ENCODE data around the gene MAN2B2. TPM values are rescaled to one million over a fixed set of nuclear protein-coding genes. Genes with fewer than 3 reads are reported as not detected.

Gene MAN2B2
- total RNA-seq, 2 donors from 2014 or later, result 30.7 to 31.1 TPM

- H3K9ac ChIP-seq (ENCODE audit: low read depth in 2 of 2, low read length in 2 of 2), result no peak overlapping the region
- DNase-seq, result no peak
- H3K27me3 ChIP-seq, result no peaks in the 10 kb centered on the region
- H3K36me3 ChIP-seq, result no peaks in the 10 kb centered on the region
- no peak overlapping the region for H3K4me3 ChIP-seq
- H3K4me1 ChIP-seq, result no peaks in the 10 kb centered on the region
- TF ChIP-seq CTCF (IDR thresholded peaks at IDR 0.05), result no peak
- H3K27ac ChIP-seq, result no peak overlapping the region
- H3K9me3 ChIP-seq, result no peaks in the 10 kb centered on the region
- intact Hi-C loops (cut with DNase I), result no loop called here
Measured at GRCh38 chr4:6609415-6610079, 34.6 kb downstream of the MAN2B2 start.

GRCh38 chr4:6610856-6611430, 36.0 kb downstream of the MAN2B2 start:
- no peak for TF ChIP-seq CTCF (IDR thresholded peaks at IDR 0.05)
- Histone ChIP-seq H3K27me3 (no peaks in the 10 kb centered on the region), H3K4me3 (no peak overlapping the region), H3K9ac (ENCODE audit: low read depth in 2 of 2, low read length in 2 of 2) (no peak overlapping the region), H3K36me3 (peaks cover 2% of the 10 kb centered on the region), H3K9me3 (no peaks in the 10 kb centered on the region), H3K27ac (no peak overlapping the region), H3K4me1 (no peaks in the 10 kb centered on the region)
- no peak for DNase-seq
- intact Hi-C loops (cut with DNase I), result no loop called here

GRCh38 chr4:6612961-6613675, 38.1 kb downstream of the MAN2B2 start:
- Histone ChIP-seq H3K9me3 (no peaks in the 10 kb centered on the region), H3K4me3 (no peak overlapping the region), H3K9ac (ENCODE audit: low read depth in 2 of 2, low read length in 2 of 2) (no peak overlapping the region), H3K27ac (no peak overlapping the region), H3K36me3 (peaks cover 7% of the 10 kb centered on the region), H3K4me1 (no peaks in the 10 kb centered on the region), H3K27me3 (no peaks in the 10 kb centered on the region)
- no peak for TF ChIP-seq CTCF (IDR thresholded peaks at IDR 0.05)
- intact Hi-C loops (cut with DNase I), result no loop called here
- DNase-seq, result no peak

GRCh38 chr4:6613676-6614651, 39.0 kb downstream of the MAN2B2 start:
- TF ChIP-seq CTCF (IDR thresholded peaks at IDR 0.05), result no peak
- Histone ChIP-seq H3K9me3 (no peaks in the 10 kb centered on the region), H3K9ac (ENCODE audit: low read depth in 2 of 2, low read length in 2 of 2) (no peak overlapping the region), H3K36me3 (peaks cover 7% of the 10 kb centered on the region), H3K27ac (no peak overlapping the region), H3K4me3 (no peak overlapping the region), H3K4me1 (no peaks in the 10 kb centered on the region), H3K27me3 (no peaks in the 10 kb centered on the region)
- no peak for DNase-seq
- intact Hi-C loops (cut with DNase I), result no loop called here

GRCh38 chr4:6614701-6615230, 39.8 kb downstream of the MAN2B2 start:
- Histone ChIP-seq H3K9ac (ENCODE audit: low read depth in 2 of 2, low read length in 2 of 2) (no peak overlapping the region), H3K9me3 (no peaks in the 10 kb centered on the region), H3K36me3 (peaks cover 7% of the 10 kb centered on the region), H3K27ac (no peak overlapping the region), H3K27me3 (no peaks in the 10 kb centered on the region), H3K4me3 (no peak overlapping the region), H3K4me1 (no peaks in the 10 kb centered on the region)
- no peak for DNase-seq
- no peak for TF ChIP-seq CTCF (IDR thresholded peaks at IDR 0.05)
- intact Hi-C loops (cut with DNase I), result no loop called here
